ENCODE data around the gene HAUS8.

- TF ChIP-seq EZH2phosphoT487 (IDR thresholded peaks at IDR 0.05; ENCODE audit: borderline replicate concordance, low read length) = no peak
- no peak for TF ChIP-seq CTCF (conservative IDR thresholded peaks at IDR 0.05; ENCODE audit: low read depth, low read length)
- no peak for TF ChIP-seq EZH2 (IDR thresholded peaks at IDR 0.05; ENCODE audit: low read length, unreplicated experiment)
Measured at GRCh38 chr19:17090583-17090982, 15.3 kb upstream of the HAUS8 start.

Measured in PC-3 (cell line).